ENCODE data around the gene DIP2A.
"Not testable (repeated sequence)": the region's sequence is repeated elsewhere in the genome, so short reads cannot be mapped to it uniquely, and the experiment has no call there.

The DIP2A gene

GRCh38 chr21:46493828-46494227 is 35.1 kb downstream of the DIP2A start:
- Histone ChIP-seq H3K36me3 (ENCODE audit: insufficient read depth, low read length) (no peaks in the 10 kb centered on the region; the same call in 1 of the 2 replicates), H3K4me1 (ENCODE audit: insufficient read depth, low read length) (no peaks in the 10 kb centered on the region), H3K9me3 (ENCODE audit: control insufficient read depth, insufficient read depth, low read length) (no peaks in the 10 kb centered on the region), H3K9ac (ENCODE audit: low read depth, low read length) (no peak overlapping the region)

- no peaks in the 10 kb centered on the region for H3K4me1 ChIP-seq (ENCODE audit: insufficient read depth, low read length)
- no peaks in the 10 kb centered on the region for H3K9me3 ChIP-seq (ENCODE audit: control insufficient read depth, insufficient read depth, low read length)
- no peaks in the 10 kb centered on the region; the same call in 1 of the 2 replicates for H3K36me3 ChIP-seq (ENCODE audit: insufficient read depth, low read length)
- no peak overlapping the region for H3K9ac ChIP-seq (ENCODE audit: low read depth, low read length)
These were observed 39.8 kb downstream of the DIP2A start for GRCh38 chr21:46498335-46499050.

- Histone ChIP-seq H3K4me1 (ENCODE audit: insufficient read depth, low read length) (no peaks in the 10 kb centered on the region), H3K36me3 (ENCODE audit: insufficient read depth, low read length) (no peaks in the 10 kb centered on the region; the same call in 1 of the 2 replicates), H3K9ac (ENCODE audit: low read depth, low read length) (no peak overlapping the region), H3K9me3 (ENCODE audit: control insufficient read depth, insufficient read depth, low read length) (no peaks in the 10 kb centered on the region)
These were observed 41.7 kb downstream of the DIP2A start for GRCh38 chr21:46500224-46500861.

- H3K9me3 ChIP-seq (ENCODE audit: control insufficient read depth, insufficient read depth, low read length) = no peaks in the 10 kb centered on the region
- H3K4me1 ChIP-seq (ENCODE audit: insufficient read depth, low read length) = no peaks in the 10 kb centered on the region
- H3K36me3 ChIP-seq (ENCODE audit: insufficient read depth, low read length) = no peaks in the 10 kb centered on the region; the same call in 1 of the 2 replicates
- no peak overlapping the region for H3K9ac ChIP-seq (ENCODE audit: low read depth, low read length)
These were observed 45.3 kb downstream of the DIP2A start for GRCh38 chr21:46503922-46504550.

GRCh38 chr21:46504666-46505065 is 46.0 kb downstream of the DIP2A start:
- Histone ChIP-seq H3K9ac (ENCODE audit: low read depth, low read length) (no peak overlapping the region), H3K36me3 (ENCODE audit: insufficient read depth, low read length) (no peaks in the 10 kb centered on the region; the same call in 1 of the 2 replicates), H3K9me3 (ENCODE audit: control insufficient read depth, insufficient read depth, low read length) (no peaks in the 10 kb centered on the region), H3K4me1 (ENCODE audit: insufficient read depth, low read length) (no peaks in the 10 kb centered on the region)

GRCh38 chr21:46507562-46507961 is 48.9 kb downstream of the DIP2A start:
- H3K36me3 ChIP-seq (ENCODE audit: insufficient read depth, low read length) = peaks cover 8% of the 10 kb centered on the region; the same call in 1 of the 2 replicates
- no peaks in the 10 kb centered on the region for H3K9me3 ChIP-seq (ENCODE audit: control insufficient read depth, insufficient read depth, low read length)
- no peaks in the 10 kb centered on the region for H3K4me1 ChIP-seq (ENCODE audit: insufficient read depth, low read length)
- no peak overlapping the region for H3K9ac ChIP-seq (ENCODE audit: low read depth, low read length)

GRCh38 chr21:46509741-46510502 is 51.2 kb downstream of the DIP2A start:
- Histone ChIP-seq H3K9me3 (ENCODE audit: control insufficient read depth, insufficient read depth, low read length) (no peaks in the 10 kb centered on the region; the same call in 1 of the 2 replicates), H3K36me3 (ENCODE audit: insufficient read depth, low read length) (peaks cover 8% of the 10 kb centered on the region; the same call in 1 of the 2 replicates), H3K4me1 (ENCODE audit: insufficient read depth, low read length) (no peaks in the 10 kb centered on the region), H3K9ac (ENCODE audit: low read depth, low read length) (no peak overlapping the region)

- Histone ChIP-seq H3K4me1 (ENCODE audit: insufficient read depth, low read length) (no peaks in the 10 kb centered on the region), H3K9me3 (ENCODE audit: control insufficient read depth, insufficient read depth, low read length) (no peaks in the 10 kb centered on the region; the same call in 1 of the 2 replicates), H3K36me3 (ENCODE audit: insufficient read depth, low read length) (peaks cover 11% of the 10 kb centered on the region; the same call in 1 of the 2 replicates), H3K9ac (ENCODE audit: low read depth, low read length) (no peak overlapping the region)
These were observed 56.4 kb downstream of the DIP2A start for GRCh38 chr21:46515109-46515508.

- H3K9ac ChIP-seq (ENCODE audit: low read depth, low read length) = no peak overlapping the region
- peaks cover 11% of the 10 kb centered on the region; the same call in 1 of the 2 replicates for H3K36me3 ChIP-seq (ENCODE audit: insufficient read depth, low read length)
These were observed 57.4 kb downstream of the DIP2A start for GRCh38 chr21:46516068-46516467.

GRCh38 chr21:46517361-46517760 is 58.7 kb downstream of the DIP2A start:
- Histone ChIP-seq H3K4me1 (ENCODE audit: insufficient read depth, low read length) (no peaks in the 10 kb centered on the region), H3K9ac (ENCODE audit: low read depth, low read length) (no peak overlapping the region), H3K36me3 (ENCODE audit: insufficient read depth, low read length) (peaks cover 2% of the 10 kb centered on the region; the same call in 1 of the 2 replicates), H3K9me3 (ENCODE audit: control insufficient read depth, insufficient read depth, low read length) (no peaks in the 10 kb centered on the region; the same call in 1 of the 2 replicates)

More at GRCh38 chr21:46516068-46516467, 57.4 kb downstream of the DIP2A start:
- Histone ChIP-seq H3K9me3 (ENCODE audit: control insufficient read depth, insufficient read depth, low read length) (no peaks in the 10 kb centered on the region; the same call in 1 of the 2 replicates), H3K4me1 (ENCODE audit: insufficient read depth, low read length) (no peaks in the 10 kb centered on the region)

GRCh38 chr21:46518983-46519583 is 60.4 kb downstream of the DIP2A start:
- Histone ChIP-seq H3K4me1 (ENCODE audit: insufficient read depth, low read length) (no peaks in the 10 kb centered on the region), H3K9ac (ENCODE audit: low read depth, low read length) (no peak overlapping the region), H3K36me3 (ENCODE audit: insufficient read depth, low read length) (peaks cover 2% of the 10 kb centered on the region; the same call in 1 of the 2 replicates), H3K9me3 (ENCODE audit: control insufficient read depth, insufficient read depth, low read length) (no peaks in the 10 kb centered on the region; the same call in 1 of the 2 replicates)

GRCh38 chr21:46527393-46527792 is 68.7 kb downstream of the DIP2A start:
- not testable (repeated sequence) for H3K4me1 ChIP-seq (ENCODE audit: insufficient read depth, low read length); H3K9ac ChIP-seq (ENCODE audit: low read depth, low read length); H3K9me3 ChIP-seq (ENCODE audit: control insufficient read depth, insufficient read depth, low read length); H3K36me3 ChIP-seq (ENCODE audit: insufficient read depth, low read length)

GRCh38 chr21:46527801-46528200 is 69.1 kb downstream of the DIP2A start:
- peaks cover 5% of the 10 kb centered on the region; the same call in 1 of the 2 replicates for H3K36me3 ChIP-seq (ENCODE audit: insufficient read depth, low read length)
- H3K9ac ChIP-seq (ENCODE audit: low read depth, low read length) = no peak overlapping the region
- H3K4me1 ChIP-seq (ENCODE audit: insufficient read depth, low read length) = no peaks in the 10 kb centered on the region
- no peaks in the 10 kb centered on the region for H3K9me3 ChIP-seq (ENCODE audit: control insufficient read depth, insufficient read depth, low read length)
